HG02870 (cell line): ENCODE results near the gene SIVA1.
"Not testable (repeated sequence)": the region's sequence is repeated elsewhere in the genome, so short reads cannot be mapped to it uniquely, and the experiment has no call there.

Experiments
- ATAC-seq: cut with Tn5 transposase; IDR thresholded peaks from one replicate; pipeline ENCODE4 v1.9.1; 2021; ENCODE audit warnings: mild to moderate bottlenecking, moderate library complexity; ENCODE audit not compliant: unreplicated experiment

The SIVA1 gene

GRCh38 chr14:104750056-104750752 is 2.7 kb upstream of the SIVA1 start:
- ATAC-seq = no peak

GRCh38 chr14:104750753-104751057 is 2.2 kb upstream of the SIVA1 start:
- not testable (repeated sequence) for ATAC-seq

DNA sequence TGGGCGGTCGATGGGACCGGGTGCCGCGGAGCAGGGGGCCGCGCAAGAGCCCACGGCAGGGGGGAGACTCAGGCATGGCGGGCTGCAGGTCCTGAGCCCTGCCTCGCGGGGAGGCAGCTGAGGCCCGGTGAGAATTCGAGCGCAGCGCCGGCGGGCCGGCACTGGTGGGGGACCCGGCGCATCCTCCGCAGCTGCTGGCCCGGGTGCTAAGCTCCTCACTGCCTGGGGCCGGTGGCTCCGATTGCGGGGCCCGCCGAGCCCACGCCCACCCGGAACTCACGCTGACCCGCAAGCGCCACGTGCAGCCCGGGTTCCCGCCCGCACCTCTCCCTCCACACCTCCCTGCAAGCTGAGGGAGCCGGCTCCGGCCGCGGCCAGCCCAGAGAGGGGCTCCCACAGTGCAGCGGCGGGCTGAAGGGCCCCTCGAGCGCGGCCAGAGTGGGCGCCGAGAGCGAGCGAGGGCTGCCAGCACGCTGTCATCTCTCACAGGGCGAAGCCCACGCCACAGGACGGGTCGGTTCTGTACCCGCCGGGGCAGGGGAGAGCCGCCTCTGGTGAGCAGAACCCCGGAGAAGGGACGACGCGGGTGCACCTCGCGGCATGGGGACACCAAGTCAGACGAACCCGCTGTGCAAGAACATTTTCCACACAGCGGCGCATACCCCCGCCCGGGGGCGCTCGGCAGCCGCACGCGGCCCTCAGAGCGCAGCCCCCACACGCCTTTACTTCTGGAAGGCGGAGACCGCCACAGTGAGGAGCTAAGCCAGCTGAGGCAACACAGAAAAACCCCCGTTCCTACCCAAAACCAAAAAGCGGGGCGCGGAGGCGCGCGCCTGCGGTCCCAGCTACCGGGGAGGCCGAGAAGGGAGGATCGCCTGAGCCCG is 1.2 kb upstream of the SIVA1 start:
- no peak for ATAC-seq

GRCh38 chr14:104752423-104752734 is 568 bp upstream of the SIVA1 start:
- peak; percentile 79 for ATAC-seq

DNA sequence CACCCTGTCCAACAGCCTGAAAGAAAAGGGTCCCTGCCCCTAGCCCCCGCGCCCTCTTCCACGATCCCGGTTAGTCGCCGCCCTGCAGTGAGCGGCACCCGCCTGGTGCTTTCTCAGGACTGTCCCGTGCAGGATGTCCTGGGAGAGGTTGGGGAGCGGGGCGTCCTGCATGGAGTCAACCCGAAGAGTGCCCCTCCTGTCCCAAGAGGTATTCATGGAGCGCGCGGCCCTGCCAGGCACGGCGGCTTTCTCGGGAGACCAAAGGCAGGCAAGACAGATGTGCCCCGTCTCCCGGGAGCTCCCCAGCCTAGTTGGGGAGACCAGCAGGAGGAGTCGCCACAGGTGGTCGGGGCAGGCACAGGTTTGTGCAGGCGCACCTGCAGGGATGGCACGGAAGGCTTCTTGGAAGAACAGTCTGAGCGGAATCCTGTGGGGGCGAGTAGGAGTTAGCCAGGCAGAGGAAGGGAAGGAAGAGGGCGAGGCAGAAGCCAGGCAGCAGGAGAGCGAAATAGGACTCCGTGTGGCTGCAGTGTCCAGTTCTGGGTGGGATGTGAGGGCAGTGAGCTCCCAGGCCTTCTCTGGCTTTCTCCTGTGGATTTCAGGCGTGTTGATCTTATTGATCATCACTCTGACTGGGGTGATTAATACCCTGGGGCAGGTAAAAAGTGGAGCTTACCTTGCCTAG is 723 bp downstream of the SIVA1 start:
- no peak for ATAC-seq

DNA sequence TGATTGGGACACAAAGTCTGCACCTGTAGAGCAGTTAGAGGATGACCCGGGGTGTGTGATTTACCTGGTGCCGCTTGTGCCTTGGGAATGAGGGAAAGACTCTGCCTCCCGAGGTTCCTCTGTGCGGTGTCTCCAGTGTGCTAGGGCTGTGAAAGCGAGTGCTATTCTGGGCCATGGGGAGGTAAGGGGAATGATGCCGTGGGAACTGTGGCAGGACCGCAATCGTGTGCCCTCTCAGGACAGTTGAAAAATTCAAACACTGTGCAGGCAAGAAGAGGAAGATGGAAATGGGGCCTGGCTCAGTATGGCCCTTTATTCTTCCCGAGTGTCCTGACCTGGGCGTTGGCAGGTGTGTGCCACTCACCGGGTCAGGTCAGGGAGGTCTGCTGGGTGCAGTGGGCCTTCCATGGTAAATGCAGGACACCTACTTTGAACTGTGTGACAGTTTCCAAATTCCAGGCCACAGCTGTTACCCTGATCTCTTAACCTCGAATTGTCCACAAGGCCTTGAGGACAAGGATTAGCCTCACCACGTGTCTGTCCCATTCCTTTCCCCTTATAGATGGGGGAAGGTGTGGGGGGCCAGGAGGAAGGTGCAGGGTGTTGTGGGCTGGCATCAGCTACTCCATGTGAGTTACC is 1.4 kb downstream of the SIVA1 start:
- ATAC-seq = no peak

DNA sequence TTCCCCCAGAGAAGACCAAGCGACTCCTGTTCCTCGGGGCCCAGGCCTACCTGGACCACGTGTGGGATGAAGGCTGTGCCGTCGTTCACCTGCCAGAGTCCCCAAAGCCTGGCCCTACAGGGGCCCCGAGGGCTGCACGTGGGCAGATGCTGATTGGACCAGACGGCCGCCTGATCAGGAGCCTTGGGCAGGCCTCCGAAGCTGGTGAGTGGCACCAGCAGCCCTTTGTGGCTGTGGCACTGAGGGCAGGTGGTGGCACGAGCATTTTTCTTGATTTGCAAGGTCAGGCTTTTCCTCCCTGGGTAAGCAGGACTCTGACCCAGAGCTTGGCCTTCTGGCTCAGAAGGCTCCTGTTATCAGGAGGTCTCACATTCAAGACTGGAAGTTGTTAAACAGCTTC is 2.7 kb downstream of the SIVA1 start:
- no peak for ATAC-seq

- ATAC-seq = no peak
Measured at GRCh38 chr14:104756477-104757237, 3.7 kb downstream of the SIVA1 start.

DNA sequence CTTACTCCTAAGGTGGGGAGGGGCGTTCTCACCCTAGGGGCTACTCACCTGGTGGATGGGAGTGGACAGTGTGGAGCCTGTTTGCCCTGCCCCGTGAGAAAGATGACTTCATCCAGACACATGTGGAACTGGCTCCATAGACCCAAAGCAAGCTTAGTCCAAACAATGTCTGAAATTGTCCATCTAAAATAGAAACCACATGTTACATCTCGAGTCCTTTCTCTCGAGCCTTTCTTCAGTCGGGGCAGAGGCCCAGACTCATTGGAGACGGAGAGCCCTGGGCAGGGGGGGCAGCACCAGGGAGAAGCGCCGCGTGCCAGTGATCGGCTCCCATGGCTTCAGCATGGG is 4.3 kb downstream of the SIVA1 start:
- ATAC-seq = no peak

DNA sequence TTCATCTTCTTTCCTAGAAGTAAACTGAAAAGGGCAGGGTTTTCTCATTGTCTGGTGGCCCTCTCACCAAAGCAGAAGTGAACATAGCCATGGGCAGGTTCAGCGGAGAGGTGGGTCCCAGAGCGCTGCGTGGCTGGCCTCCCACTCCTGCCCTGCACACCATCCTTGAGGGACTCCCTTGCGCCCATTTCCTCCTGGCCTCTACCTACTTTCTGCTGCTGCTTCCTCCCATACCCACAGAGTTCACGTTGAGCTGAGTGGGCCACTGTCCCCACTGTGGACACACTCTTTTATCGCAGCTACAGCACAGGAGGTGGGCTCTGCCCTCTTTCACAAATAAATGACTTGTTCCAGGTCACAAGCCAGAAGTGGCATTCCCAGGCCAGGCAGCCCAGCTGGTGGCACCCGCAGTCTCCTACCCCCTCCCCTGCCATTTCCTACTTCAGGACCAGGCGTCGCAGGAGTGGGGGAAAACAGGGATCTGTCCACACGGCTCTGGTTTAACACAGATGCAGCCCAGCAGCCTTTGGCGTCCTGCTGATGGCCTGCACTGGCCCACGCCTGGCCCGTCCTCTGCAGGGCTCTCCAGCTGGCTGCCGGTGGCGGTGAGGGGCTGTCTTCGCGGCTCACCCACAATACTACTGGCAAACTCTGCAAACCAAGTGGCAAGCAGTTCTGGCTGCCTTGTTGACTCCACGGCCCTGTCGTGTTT is 4.9 kb downstream of the SIVA1 start:
- ATAC-seq = no peak

GRCh38 chr14:104758981-104759969 is 6.3 kb downstream of the SIVA1 start:
- no peak for ATAC-seq

GRCh38 chr14:104765517-104765916 is 12.6 kb downstream of the SIVA1 start:
- no peak for ATAC-seq

DNA sequence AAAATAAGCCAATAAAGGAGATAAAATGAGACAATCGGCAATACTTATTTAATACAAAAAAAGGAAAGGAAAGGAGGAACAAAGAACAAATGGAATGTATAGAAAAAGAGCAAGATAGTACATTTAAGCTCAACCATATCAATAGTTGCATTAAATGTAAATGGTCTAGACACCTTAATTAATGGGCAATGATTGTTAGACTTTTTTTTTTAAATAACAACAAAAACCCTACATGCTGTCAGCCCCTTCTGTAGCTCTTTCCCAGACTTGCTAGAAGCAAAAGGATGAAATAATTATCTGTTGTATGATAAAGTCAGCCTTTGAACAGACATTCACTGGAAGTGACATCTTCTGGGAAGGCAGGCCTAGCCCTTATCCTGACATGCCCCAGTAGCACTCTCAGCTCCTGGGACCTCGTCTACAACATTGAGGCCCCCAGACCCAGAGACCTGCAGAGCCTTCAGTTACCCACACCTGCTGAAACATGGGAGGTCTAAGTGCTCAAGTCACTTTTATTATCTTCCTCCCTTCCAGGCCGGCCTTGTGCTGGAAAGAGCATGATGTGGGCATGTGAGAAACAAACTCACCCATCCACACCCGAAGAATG is 13.4 kb downstream of the SIVA1 start:
- ATAC-seq = no peak

DNA sequence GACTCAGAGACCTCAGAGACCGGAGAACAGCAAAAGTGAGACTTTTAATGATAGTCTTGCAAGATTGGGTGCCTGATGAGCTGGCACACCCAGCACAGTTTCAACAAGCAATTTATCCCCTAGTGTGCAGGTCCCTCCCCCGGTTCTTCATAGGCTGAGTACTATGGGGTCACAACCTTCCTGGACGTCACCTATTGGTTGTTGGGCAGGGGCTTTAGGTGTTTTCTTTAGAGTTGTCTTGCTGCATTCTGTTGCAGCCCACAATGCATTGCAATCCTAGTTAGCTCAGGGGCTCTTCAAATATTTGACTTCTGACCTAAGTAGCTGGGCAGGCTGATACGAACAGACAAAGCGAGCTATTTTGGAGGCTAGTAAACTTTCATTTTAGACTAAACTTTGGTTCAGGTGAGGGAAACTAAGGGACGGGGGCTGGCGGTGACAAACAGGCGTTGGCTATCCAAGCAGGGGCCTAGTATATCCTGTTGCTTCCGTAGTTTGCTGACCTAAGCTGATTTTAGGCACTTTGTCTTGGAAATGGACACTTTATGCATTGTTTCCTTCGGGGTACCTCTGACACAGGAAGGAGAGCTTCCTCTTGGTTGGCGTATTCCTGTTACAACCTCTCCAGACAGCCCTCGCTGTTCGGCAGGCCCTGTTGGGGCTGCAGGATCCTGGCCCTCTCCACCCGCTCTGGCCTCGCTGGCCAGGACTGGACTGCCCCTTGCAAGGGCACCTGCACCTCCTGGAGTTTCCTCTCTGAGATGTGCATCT is 14.1 kb downstream of the SIVA1 start:
- ATAC-seq = no peak

DNA sequence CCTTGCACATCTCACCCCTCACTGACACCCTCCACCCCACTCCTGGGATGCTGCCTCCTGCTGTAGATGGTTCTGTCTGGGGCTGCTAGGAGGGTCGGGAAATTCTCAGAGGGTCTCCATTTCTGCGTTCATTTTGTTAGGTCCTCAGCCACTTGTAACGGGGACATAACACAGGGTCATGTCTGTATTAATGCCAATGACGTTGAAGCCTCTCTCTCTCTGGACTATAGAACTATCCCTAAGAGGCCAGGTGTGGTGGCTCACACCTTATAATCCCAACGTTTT is 14.6 kb downstream of the SIVA1 start:
- ATAC-seq = no peak

- no peak for ATAC-seq
Measured at GRCh38 chr14:104768437-104769323, 15.7 kb downstream of the SIVA1 start.
